ENCODE measurements around the gene BBOX1. TPM values are rescaled to one million over a fixed set of nuclear protein-coding genes. Genes with fewer than 3 reads are reported as not detected.

BBOX1 gene
- total and polyA plus RNA-seq, 2 of the 8 experiments (the other 6 are each of a cell fraction or from before 2014, with no cell fraction given), result not detected

DNA sequence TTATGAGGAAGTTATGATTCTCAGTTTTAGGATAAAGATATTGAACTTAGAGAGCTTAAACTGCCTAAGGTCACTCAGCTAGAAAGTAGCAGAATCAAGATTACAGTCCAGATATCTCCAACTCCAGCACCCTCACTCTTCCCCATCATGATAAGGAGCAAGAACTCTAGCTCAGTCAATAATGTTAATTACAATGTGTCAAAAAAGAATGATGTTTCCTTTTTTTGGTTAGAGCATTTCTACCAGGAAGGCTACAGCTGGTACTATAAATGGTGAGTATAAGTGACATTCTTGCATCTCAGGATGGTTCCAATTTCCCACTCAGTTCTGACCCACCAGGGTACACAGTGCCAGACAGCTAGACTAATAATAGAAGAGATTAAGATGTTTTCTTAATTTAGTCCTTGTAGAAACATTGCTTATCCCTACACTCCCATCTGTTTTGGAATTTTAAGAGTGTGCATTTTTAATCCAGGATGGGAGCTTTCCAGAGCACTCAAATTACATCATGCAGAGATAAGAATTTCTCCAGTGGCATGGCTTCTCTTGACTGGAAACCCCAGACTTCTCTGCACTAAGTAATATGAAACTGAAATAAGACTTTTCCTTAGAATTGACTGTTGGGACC, 21.6 kb upstream of the BBOX1 start:
- H2BK120ac ChIP-seq (replicated peaks; ENCODE audit: low read depth, low read length), result no peak overlapping the region
- no peaks in the 10 kb centered on the region for H3K36me3 ChIP-seq (ENCODE audit: control insufficient read depth in 2 of 4, insufficient read depth in 4 of 4, low read length in 3 of 4)
- no peaks in the 10 kb centered on the region for H3K23me2 ChIP-seq (ENCODE audit: low read depth, low read length)
- no peak overlapping the region for H2BK5ac ChIP-seq (ENCODE audit: low read depth, low read length)
- H3K4me3 ChIP-seq (ENCODE audit: extremely low read depth in 1 of 4, insufficient read depth in 2 of 4, low read depth in 3 of 4, low read length in 4 of 4), result no peak overlapping the region
- no peaks in the 10 kb centered on the region for H3K9me3 ChIP-seq (ENCODE audit: insufficient read depth in 2 of 2, low read depth in 1 of 2, low read length in 1 of 2)
- H4K20me1 ChIP-seq (replicated peaks in 1 of 2; ENCODE audit: control insufficient read depth in 1 of 2, insufficient read depth in 2 of 2, low read length in 2 of 2), result no peaks in the 10 kb centered on the region
- no peak overlapping the region for H4K5ac ChIP-seq (ENCODE audit: insufficient read length, low read depth, low read length)
- H4K91ac ChIP-seq (replicated peaks; ENCODE audit: insufficient read length, low read length), result no peak overlapping the region
- H3K79me2 ChIP-seq (ENCODE audit: control insufficient read depth in 1 of 2, insufficient read depth in 2 of 2, low read length in 2 of 2), result no peaks in the 10 kb centered on the region
- H2AFZ ChIP-seq (ENCODE audit: low read length), result no peak overlapping the region
- H3K23ac ChIP-seq (ENCODE audit: insufficient read length), result no peak overlapping the region
- H2BK12ac ChIP-seq (ENCODE audit: low read depth, low read length), result no peak overlapping the region
- no peak overlapping the region for H3K14ac ChIP-seq (ENCODE audit: insufficient read length)
- no peak overlapping the region for H3K56ac ChIP-seq (replicated peaks; ENCODE audit: insufficient read length, low read depth, low read length)
- CTCF ChIA-PET (ENCODE audit: partially characterized antibody), result interaction anchor here (1.4 kb wide), 1 partner anchor 70 kb away, joined by 3 read pairs; no protein-coding TSS in a partner anchor
- H3K4me1 ChIP-seq (replicated peaks in 1 of 4; ENCODE audit: control insufficient read depth in 3 of 4, insufficient read depth in 4 of 4, low read length in 3 of 4), result no peaks in the 10 kb centered on the region
- H3K79me1 ChIP-seq (ENCODE audit: low read depth, low read length), result no peaks in the 10 kb centered on the region
- no peak overlapping the region for H2BK20ac ChIP-seq (ENCODE audit: low read length)
- no peak overlapping the region for H3K4ac ChIP-seq (replicated peaks; ENCODE audit: insufficient read length, low read depth, low read length)
- no peak overlapping the region for H4K8ac ChIP-seq (ENCODE audit: extremely low read depth, insufficient read depth, low read length)
- no peak overlapping the region for H3K18ac ChIP-seq (ENCODE audit: extremely low read depth, low read length)
- no peak overlapping the region for H3K27ac ChIP-seq (ENCODE audit: low read depth, low read length)
- H3K27me3 ChIP-seq (replicated peaks in 1 of 4; ENCODE audit: control insufficient read depth in 3 of 4, extremely low read depth in 1 of 4, insufficient read depth in 3 of 4, low read length in 3 of 4), result no peaks in the 10 kb centered on the region
- H3K4me2 ChIP-seq (ENCODE audit: insufficient read depth in 1 of 2, low read depth in 2 of 2, low read length in 2 of 2), result no peak overlapping the region
- FAIRE-seq (no peak), DNase-seq (ENCODE audit: low read depth in 1 of 2, low spot score in 2 of 2) (no peak)
- TF ChIP-seq CREB1 (IDR thresholded peaks at IDR 0.05), result no peak
- TF ChIP-seq SP1 (IDR thresholded peaks at IDR 0.05; ENCODE audit: low read depth, low read length), result no peak
- TF ChIP-seq, protein P1, sequence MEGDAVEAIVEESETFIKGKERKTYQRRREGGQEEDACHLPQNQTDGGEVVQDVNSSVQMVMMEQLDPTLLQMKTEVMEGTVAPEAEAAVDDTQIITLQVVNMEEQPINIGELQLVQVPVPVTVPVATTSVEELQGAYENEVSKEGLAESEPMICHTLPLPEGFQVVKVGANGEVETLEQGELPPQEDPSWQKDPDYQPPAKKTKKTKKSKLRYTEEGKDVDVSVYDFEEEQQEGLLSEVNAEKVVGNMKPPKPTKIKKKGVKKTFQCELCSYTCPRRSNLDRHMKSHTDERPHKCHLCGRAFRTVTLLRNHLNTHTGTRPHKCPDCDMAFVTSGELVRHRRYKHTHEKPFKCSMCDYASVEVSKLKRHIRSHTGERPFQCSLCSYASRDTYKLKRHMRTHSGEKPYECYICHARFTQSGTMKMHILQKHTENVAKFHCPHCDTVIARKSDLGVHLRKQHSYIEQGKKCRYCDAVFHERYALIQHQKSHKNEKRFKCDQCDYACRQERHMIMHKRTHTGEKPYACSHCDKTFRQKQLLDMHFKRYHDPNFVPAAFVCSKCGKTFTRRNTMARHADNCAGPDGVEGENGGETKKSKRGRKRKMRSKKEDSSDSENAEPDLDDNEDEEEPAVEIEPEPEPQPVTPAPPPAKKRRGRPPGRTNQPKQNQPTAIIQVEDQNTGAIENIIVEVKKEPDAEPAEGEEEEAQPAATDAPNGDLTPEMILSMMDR (IDR thresholded peaks at IDR 0.05; ENCODE audit: control extremely low read depth in 1 of 3, insufficient read depth in 1 of 3, low read depth in 1 of 3, low read length in 3 of 3), result no peak
- TF ChIP-seq RFX5 (IDR thresholded peaks at IDR 0.05; ENCODE audit: borderline replicate concordance, low read depth, low read length), result no peak
- TF ChIP-seq, protein P2, sequence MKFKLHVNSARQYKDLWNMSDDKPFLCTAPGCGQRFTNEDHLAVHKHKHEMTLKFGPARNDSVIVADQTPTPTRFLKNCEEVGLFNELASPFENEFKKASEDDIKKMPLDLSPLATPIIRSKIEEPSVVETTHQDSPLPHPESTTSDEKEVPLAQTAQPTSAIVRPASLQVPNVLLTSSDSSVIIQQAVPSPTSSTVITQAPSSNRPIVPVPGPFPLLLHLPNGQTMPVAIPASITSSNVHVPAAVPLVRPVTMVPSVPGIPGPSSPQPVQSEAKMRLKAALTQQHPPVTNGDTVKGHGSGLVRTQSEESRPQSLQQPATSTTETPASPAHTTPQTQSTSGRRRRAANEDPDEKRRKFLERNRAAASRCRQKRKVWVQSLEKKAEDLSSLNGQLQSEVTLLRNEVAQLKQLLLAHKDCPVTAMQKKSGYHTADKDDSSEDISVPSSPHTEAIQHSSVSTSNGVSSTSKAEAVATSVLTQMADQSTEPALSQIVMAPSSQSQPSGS (IDR thresholded peaks at IDR 0.05; ENCODE audit: low read length), result no peak
- TF ChIP-seq SRF (IDR thresholded peaks at IDR 0.05; ENCODE audit: low read depth, low read length), result no peak
- TF ChIP-seq, protein P3, sequence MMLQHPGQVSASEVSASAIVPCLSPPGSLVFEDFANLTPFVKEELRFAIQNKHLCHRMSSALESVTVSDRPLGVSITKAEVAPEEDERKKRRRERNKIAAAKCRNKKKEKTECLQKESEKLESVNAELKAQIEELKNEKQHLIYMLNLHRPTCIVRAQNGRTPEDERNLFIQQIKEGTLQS (IDR thresholded peaks at IDR 0.05; ENCODE audit: insufficient read depth, low read depth, low read length), result no peak
- no peak overlapping the region for H2AK5ac ChIP-seq (ENCODE audit: low read depth, low read length)
- no peak overlapping the region for H3K9ac ChIP-seq (replicated peaks in 1 of 4; ENCODE audit: extremely low read depth in 1 of 4, low read depth in 3 of 4, low read length in 3 of 4)
- no peak overlapping the region for H2BK15ac ChIP-seq (ENCODE audit: low read length)
- POLR2A ChIA-PET (ENCODE audit: partially characterized antibody), result no interaction called here

Measured in H1 (cell line).